ENCODE measurements around the gene RANBP3.

DNA sequence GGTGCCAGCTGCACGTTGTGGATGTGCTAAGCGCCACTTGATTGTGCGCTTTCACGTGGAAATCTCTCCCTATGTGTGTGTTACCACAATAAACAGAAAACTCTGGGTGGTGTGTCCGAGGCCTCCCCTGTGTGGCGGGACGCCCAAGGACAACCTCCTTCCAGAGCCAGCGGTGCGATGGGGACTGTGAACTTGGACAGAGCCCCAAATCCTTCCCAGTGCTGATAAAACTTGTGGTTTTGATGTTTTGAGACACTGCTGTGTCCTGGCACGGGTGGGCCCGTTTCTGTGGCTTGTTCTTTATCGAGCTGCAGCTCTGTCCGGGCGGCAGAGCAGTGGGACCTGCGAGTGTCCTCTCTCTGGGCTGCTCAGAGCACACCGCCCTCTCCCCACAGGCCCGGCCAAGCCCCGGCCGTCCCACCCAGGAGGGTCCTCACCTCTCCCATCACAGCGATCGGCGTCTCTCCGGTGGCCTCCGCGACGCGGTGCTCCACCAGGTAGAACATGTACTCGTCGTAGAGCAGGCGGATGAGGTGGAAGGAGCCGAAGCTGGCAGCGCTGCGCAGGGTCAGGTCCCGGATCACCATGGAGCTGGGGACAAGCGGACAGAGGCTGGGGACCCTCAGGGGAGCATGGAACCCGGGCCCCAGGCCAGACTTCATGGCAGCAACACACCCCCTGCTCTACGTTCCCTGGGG lies 18.8 kb upstream of the RANBP3 start:
- TF ChIP-seq, protein P1, sequence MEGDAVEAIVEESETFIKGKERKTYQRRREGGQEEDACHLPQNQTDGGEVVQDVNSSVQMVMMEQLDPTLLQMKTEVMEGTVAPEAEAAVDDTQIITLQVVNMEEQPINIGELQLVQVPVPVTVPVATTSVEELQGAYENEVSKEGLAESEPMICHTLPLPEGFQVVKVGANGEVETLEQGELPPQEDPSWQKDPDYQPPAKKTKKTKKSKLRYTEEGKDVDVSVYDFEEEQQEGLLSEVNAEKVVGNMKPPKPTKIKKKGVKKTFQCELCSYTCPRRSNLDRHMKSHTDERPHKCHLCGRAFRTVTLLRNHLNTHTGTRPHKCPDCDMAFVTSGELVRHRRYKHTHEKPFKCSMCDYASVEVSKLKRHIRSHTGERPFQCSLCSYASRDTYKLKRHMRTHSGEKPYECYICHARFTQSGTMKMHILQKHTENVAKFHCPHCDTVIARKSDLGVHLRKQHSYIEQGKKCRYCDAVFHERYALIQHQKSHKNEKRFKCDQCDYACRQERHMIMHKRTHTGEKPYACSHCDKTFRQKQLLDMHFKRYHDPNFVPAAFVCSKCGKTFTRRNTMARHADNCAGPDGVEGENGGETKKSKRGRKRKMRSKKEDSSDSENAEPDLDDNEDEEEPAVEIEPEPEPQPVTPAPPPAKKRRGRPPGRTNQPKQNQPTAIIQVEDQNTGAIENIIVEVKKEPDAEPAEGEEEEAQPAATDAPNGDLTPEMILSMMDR (conservative IDR thresholded peaks at IDR 0.05; ENCODE audit: low read length), result no peak
- no peak for TF ChIP-seq EZH2phosphoT487 (IDR thresholded peaks at IDR 0.05; ENCODE audit: borderline replicate concordance, low read depth, low read length)
